ENCODE data around the gene MSI2.

DNA sequence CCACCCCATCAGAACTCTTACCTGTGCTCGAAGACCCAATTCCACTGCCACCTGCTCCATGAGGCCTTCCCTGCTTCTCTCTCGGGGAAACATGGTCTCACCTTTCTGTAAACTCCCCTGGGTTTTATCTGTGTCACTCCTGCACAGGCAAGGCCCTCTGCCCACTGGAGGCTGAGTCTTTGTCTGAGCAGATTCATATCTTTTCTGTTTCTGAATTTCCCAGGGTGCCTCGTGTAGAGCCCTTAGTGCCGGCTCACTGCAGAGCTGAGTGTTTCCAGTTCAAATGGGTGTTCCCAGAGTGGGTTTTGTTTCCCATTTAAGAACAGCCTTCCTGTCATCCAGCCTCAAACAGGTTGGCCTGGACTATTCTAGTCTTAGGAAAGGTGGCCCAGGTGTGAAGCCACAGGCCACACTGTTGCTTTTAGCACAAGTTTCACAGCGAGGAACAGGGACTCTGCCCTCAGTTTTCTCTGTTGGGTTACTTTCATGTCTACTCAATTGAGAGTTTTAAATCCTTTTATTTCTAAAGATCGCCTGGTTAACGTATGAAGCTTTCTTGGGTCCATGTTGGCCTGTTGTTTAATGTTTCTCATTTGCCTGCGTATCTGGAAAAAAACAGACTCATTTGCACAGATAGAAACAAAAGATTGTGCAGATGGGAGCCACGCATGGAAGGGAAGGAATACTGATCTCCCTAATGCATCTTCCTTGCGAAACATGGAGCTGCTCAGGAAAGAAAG is 228.7 kb downstream of the MSI2 start:
- TF ChIP-seq, protein P1, sequence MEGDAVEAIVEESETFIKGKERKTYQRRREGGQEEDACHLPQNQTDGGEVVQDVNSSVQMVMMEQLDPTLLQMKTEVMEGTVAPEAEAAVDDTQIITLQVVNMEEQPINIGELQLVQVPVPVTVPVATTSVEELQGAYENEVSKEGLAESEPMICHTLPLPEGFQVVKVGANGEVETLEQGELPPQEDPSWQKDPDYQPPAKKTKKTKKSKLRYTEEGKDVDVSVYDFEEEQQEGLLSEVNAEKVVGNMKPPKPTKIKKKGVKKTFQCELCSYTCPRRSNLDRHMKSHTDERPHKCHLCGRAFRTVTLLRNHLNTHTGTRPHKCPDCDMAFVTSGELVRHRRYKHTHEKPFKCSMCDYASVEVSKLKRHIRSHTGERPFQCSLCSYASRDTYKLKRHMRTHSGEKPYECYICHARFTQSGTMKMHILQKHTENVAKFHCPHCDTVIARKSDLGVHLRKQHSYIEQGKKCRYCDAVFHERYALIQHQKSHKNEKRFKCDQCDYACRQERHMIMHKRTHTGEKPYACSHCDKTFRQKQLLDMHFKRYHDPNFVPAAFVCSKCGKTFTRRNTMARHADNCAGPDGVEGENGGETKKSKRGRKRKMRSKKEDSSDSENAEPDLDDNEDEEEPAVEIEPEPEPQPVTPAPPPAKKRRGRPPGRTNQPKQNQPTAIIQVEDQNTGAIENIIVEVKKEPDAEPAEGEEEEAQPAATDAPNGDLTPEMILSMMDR (IDR thresholded peaks at IDR 0.05; ENCODE audit: low read length), result no peak
- no peak for TF ChIP-seq EZH2 (IDR thresholded peaks at IDR 0.05; ENCODE audit: borderline replicate concordance, low read length)
